Heart left ventricle (tissue), 16 donors: ENCODE results near the gene ZNF784. TPM values are rescaled to one million over a fixed set of nuclear protein-coding genes. Genes with fewer than 3 reads are reported as not detected.

Source experiments
- ATAC-seq, 4 donors: fragments of 200-7000 bp; cut with Tn5 transposase; one replicate each; pipeline ENCODE4 v1.9.1; 2020 to 2022; ENCODE audit warnings: moderate library complexity in 4 of 4, mild to moderate bottlenecking in 3 of 4, moderate number of reproducible peaks in 1 of 4
- DNase-seq, 5 donors: peaks; one replicate each; pipeline ENCODE4 v3.0.0-alpha.2; 2020
- H3K27ac ChIP-seq, 12 donors: fragments of 200-600 bp; sonication (generic) in 4 of 12; one replicate each; pipeline versions ENCODE4 v1.5.0 to v1.8.0; 2016 to 2022; ENCODE audit warnings: mild to moderate bottlenecking in 2 of 12
- H3K27me3 ChIP-seq, 9 donors: fragments of 200-600 bp; sonication (generic) in 2 of 9; one replicate each; pipeline versions ENCODE4 v1.5.1 to v1.8.0; 2016 to 2022; ENCODE audit warnings: mild to moderate bottlenecking in 3 of 9
- H3K36me3 ChIP-seq, 9 donors: fragments of 200-600 bp; sonication (generic) in 2 of 9; one replicate each; pipeline versions ENCODE4 v1.5.0 to v1.8.0; 2018 to 2022; ENCODE audit warnings: mild to moderate bottlenecking in 2 of 9
- H3K4me1 ChIP-seq, 12 donors: fragments of 200-600 bp; sonication (generic) in 4 of 12; one replicate each; pipeline versions ENCODE4 v1.5.0 to v1.8.0; 2016 to 2022; ENCODE audit warnings: mild to moderate bottlenecking in 3 of 12
- H3K4me3 ChIP-seq, 12 donors: fragments of 200-600 bp; sonication (generic) in 4 of 12; one replicate each; pipeline versions ENCODE4 v1.5.0 to v1.8.0; 2017 to 2022; ENCODE audit warnings: mild to moderate bottlenecking in 9 of 12, moderate library complexity in 4 of 12
- H3K9me3 ChIP-seq, 12 donors: fragments of 200-600 bp; sonication (generic) in 4 of 12; one replicate each; pipeline versions ENCODE4 v1.5.0 to v1.8.0; 2016 to 2022; ENCODE audit warnings: mild to moderate bottlenecking in 1 of 12
- POLR2A ChIP-seq, 2 donors: fragments of 450-650 bp; IDR thresholded peaks; one replicate each; pipeline ENCODE4 v1.6.1; 2017; ENCODE audit warnings: antibody characterized with exemption in 2 of 2, mild to moderate bottlenecking in 2 of 2, moderate library complexity in 2 of 2
- WGBS, 4 donors: extraction: QIAGEN DNeasy Blood & Tissue Kit in 2 of 4; methylation state at CpG; one replicate each; pipeline versions ENCODE4 v1.1.5 to v1.1.7; 2013 to 2018; 5-methylcytosine and 5-hydroxymethylcytosine counted together
- intact Hi-C, 10 donors: fragments of 100-400 bp; cut with DNase I; formaldehyde crosslinking; loops; one replicate each; pipeline versions ENCODE4 v1.11.1 to v1.14.2; 2022
- polyA plus RNA-seq, 2 donors: library from polyadenylated mRNA; stranded (reverse); fragments of 200-250 nt; gene quantifications; one replicate each; pipeline ENCODE4 v1.2.3, GENCODE V29; 2013
- total RNA-seq, 9 donors: library from RNA; depleted of rRNA in 2 of 9; stranded (reverse); fragments of >200 nt in 2 of 9; fragmentation: NEBNext Ultra II Directional in 3 of 9; extraction: Animal tissue kit (Norgen Biotek cat#: 25700) in 3 of 9; gene quantifications; one replicate each; pipeline versions ENCODE4 v1.1.0 to v1.2.4, GENCODE V29; 2016 to 2023
- TF ChIP-seq, protein P1 (sequence below), 12 donors: fragments of 200-600 bp; sonication (generic) in 4 of 12; IDR thresholded peaks; one replicate each; pipeline versions ENCODE4 v1.5.0 to v1.8.0; 2018 to 2022; ENCODE audit warnings: antibody characterized with exemption in 12 of 12, mild to moderate bottlenecking in 5 of 12
- donor health status: ischemic (EF 13 %, LVEDD 7.1; RV severe dilation, severe dysfunction).
- donor health status: healthy with polysubstance abuse.
- donor health status: DM: no; HTN: yes; CAD: no.
- donor health status: DM: no; HTN: no; CAD: no.
- donor health status: ischemic (EF 25% LVEDD 6.9; RV normal size, moderate dysfunction).
- donor health status: ischemic (EF 25% LVEDD 5.7; RV mildly dilated, moderate dysfunction).
- donor health status: healthy.
- donor health status: DM: yes; HTN: yes; CAD: no.
- donor health status: ischemic (EF 35%, LVEDD 5.7; RV mildly dilated, moderate dysfunction).
- donor health status: nonischemic (EF 11% LVEDD 7.7; RV severe dilation, severe dysfunction).
- donor health status: DM: yes; HTN: yes; CAD: no.
- donor health status: PGD.
- donor health status: ischemic (EF 29% LVEDD 5.4; RV normal size, mild dysfunction).
- donor health status: nonischemic (EF 23%, LVEDD 6.1; RV moderate dilation, normal function).

The ZNF784 gene
- total and polyA plus RNA-seq, 11 donors = 6.7 to 15.8 (median 9.2) TPM

DNA sequence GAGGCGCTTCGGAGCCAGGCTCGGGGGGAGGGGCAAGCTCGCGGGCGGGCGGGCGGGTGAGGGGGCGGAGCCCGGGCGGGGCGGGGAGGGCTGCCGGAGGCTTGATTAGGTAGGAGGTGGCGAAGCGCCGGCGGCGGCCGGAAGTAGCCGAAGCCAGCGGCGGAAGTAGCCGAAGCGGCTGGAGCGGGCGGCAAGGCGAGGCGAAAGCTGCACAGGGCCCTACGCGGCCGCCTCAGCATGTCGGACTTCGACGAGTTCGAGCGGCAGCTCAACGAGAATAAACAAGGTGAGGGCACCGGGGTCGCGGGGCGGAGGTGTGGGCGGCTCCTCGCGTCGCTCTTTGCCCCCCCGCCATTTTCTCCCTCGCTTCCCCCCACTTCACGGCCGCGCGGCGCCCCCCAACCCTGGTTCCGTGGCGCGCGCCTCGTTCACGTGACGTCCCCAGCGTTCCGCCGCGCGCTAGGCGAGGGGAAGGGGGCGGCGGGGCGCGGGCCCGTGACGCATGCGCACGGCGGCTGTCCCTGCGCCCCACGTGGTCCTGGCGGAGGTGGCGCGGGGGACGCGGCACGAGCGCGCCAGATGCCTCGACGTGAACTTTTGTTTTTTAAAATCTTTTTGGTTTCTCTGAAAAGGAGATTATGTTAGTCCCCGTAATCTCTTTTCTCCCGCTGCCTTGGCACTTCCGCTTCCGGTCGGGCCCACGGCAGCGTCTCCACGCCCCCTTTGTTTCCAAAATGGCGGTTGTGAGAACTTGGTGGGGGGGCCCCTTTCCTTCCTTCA, 30.7 kb upstream of the ZNF784 start, which contains the start of gene U2AF2:
Gene U2AF2, plus strand, starts transcription at position 168 of the 780 bp plus-strand sequence. Its CDS starts 70 bp downstream, at position 238.
- no peaks in the 10 kb centered on the region for H3K9me3 ChIP-seq
- peak within 1 kb of the TSS; percentile 94 to 100 (median 99) for H3K27ac ChIP-seq
- 0 to 1% (median 1%) methylated on average over 43 to 95 of the region's 95 CpGs for WGBS, 4 donors
- H3K4me3 ChIP-seq = peak within 1 kb of the TSS; percentile 66 to 99 (median 95)
- peaks cover 0 to 21% (median 10%) of the 10 kb centered on the region in 9 donors for H3K36me3 ChIP-seq
- peaks cover 12 to 54% (median 48%) of the 10 kb centered on the region in 12 donors for H3K4me1 ChIP-seq
- intact Hi-C loops = loop anchor here in 2 of 10 donors (1.0 to 2.0 kb wide), 2 partner anchors 20 kb away; partner anchors contain the start of gene EPN1 (in 2 of the 2)
- peak in 1 of 2 donors; percentile 62 for TF ChIP-seq POLR2A (IDR thresholded peaks at IDR 0.05)
- TF ChIP-seq, protein P1, sequence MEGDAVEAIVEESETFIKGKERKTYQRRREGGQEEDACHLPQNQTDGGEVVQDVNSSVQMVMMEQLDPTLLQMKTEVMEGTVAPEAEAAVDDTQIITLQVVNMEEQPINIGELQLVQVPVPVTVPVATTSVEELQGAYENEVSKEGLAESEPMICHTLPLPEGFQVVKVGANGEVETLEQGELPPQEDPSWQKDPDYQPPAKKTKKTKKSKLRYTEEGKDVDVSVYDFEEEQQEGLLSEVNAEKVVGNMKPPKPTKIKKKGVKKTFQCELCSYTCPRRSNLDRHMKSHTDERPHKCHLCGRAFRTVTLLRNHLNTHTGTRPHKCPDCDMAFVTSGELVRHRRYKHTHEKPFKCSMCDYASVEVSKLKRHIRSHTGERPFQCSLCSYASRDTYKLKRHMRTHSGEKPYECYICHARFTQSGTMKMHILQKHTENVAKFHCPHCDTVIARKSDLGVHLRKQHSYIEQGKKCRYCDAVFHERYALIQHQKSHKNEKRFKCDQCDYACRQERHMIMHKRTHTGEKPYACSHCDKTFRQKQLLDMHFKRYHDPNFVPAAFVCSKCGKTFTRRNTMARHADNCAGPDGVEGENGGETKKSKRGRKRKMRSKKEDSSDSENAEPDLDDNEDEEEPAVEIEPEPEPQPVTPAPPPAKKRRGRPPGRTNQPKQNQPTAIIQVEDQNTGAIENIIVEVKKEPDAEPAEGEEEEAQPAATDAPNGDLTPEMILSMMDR (IDR thresholded peaks at IDR 0.05) = no peak
- ATAC-seq = peak; percentile 29 to 65 (median 57)
- DNase-seq = peak; percentile 96 to 99 (median 96)
- H3K27me3 ChIP-seq = no peaks in the 10 kb centered on the region

DNA sequence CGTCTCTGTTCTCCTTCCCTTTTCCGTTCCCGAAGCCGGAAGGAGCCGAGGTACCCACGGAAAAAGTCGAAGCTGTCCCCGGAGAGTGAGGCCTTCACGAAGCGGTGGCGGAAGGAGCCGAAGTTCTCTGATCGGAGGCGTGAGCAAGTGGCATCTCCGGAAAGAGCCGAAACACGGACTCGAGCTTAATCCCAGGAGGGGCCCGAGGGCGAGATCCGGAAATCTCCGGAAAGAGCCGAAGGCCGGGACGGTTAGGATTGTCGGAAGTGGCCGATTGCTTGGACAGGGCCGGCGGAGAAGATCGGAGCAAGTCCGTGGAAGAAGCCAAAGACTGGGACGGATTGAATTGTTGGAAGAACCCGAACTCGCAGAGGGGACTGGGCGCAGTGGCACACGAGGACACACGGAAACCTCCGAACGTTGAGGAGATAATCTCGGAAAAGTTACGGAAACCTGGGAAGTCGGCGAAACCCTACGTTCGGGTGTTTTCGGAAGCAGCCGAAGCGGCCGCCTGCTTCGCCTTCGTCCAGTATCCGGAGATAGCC, 30.0 kb upstream of the ZNF784 start:
- WGBS, 4 donors = 0 to 1% (median 1%) methylated on average over 43 to 52 of the region's 52 CpGs
- H3K4me3 ChIP-seq = peak overlapping the region; percentile 50 to 99 (median 93)
- H3K4me1 ChIP-seq = peaks cover 12 to 50% (median 44%) of the 10 kb centered on the region in 12 donors
- DNase-seq (peak; percentile 99 to 100 (median 99)), ATAC-seq (peak; percentile 72 to 84 (median 79))
- no peaks in the 10 kb centered on the region for H3K27me3 ChIP-seq
- peak overlapping the region; percentile 94 to 100 (median 99) for H3K27ac ChIP-seq
- no peaks in the 10 kb centered on the region for H3K9me3 ChIP-seq
- peaks cover 0 to 14% (median 4%) of the 10 kb centered on the region in 9 donors for H3K36me3 ChIP-seq
- intact Hi-C loops = loop anchor here in 2 of 10 donors (1.0 to 2.0 kb wide), 2 partner anchors 20 to 21 kb away; partner anchors contain the start of gene EPN1 (in 2 of the 2)
- no peak for TF ChIP-seq POLR2A (IDR thresholded peaks at IDR 0.05)
- TF ChIP-seq, protein P1 (IDR thresholded peaks at IDR 0.05) = no peak

DNA sequence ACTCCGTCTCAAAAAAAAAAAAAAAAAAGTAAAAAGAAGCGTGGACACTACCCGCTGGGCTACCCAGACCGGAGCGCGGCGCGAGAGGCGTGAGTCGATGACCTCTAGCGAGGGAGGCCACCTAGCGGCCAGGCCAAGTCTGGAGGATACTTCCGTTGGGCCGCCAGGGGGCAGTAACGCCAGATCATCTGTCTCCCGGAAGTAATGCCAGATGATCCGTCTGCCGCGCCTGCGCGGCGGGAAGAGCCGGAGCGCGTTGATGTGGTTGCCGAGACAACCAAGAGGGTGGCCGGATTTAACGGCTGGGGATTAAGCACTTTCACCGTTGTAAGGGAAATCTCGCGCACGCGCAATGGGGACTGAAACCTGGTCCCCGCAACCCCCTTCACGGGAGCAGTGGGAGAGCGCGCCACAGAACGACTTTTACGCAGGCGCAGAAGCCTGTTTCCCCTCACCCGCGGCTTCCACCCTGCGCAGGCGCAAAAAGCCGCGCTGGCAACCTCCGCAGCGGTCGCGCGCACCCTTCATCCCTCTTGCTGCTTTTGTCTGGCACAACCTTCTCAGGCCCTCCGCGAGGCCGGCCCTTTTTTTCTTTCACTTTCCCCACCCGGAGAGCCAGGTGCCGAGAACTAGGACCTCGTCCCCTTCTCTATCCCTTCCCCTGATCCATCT, 29.4 kb upstream of the ZNF784 start:
- 0 to 1% (median 0%) methylated on average over 44 to 57 of the region's 57 CpGs for WGBS, 4 donors
- no peaks in the 10 kb centered on the region for H3K27me3 ChIP-seq

More for the DNA sequence above, 29.4 kb upstream of the ZNF784 start:
- peak overlapping the region; percentile 94 to 100 (median 99) for H3K27ac ChIP-seq
- peaks cover 12 to 48% (median 42%) of the 10 kb centered on the region in 12 donors for H3K4me1 ChIP-seq
- H3K9me3 ChIP-seq = no peaks in the 10 kb centered on the region
- ATAC-seq (peak; percentile 67 to 83 (median 74)), DNase-seq (peak; percentile 97 to 99 (median 98))
- H3K4me3 ChIP-seq = peak overlapping the region; percentile 50 to 99 (median 93)
- TF ChIP-seq, protein P1 (IDR thresholded peaks at IDR 0.05) = peak; percentile 97 to 100 (median 99)
- peak in 1 of 2 donors; percentile 71 for TF ChIP-seq POLR2A (IDR thresholded peaks at IDR 0.05)
- H3K36me3 ChIP-seq = peaks cover 0 to 11% (median 0%) of the 10 kb centered on the region in 9 donors
- intact Hi-C loops = loop anchor here in 3 of 10 donors (1.0 to 2.0 kb wide), 3 partner anchors 19 to 22 kb away; partner anchors contain the start of gene EPN1 (in 2 of the 3)
